Activated CD4-positive, CD25-positive, alpha-beta regulatory T cell treated with anti-CD3 and anti-CD28 coated beads, Interleukin-2, amount 50 U/mL, for 16 hours (primary cell): ENCODE results near the gene TSHZ2.
"Not testable (repeated sequence)": the region's sequence is repeated elsewhere in the genome, so short reads cannot be mapped to it uniquely, and the experiment has no call there.

Experiments used
- DNase-seq: peaks from one replicate; pipeline ENCODE4 v3.0.0-alpha.2; 2020; ENCODE audit warnings: low read depth, low spot score

Gene TSHZ2

GRCh38 chr20:53083411-53083810, 111.3 kb downstream of the TSHZ2 start:
- DNase-seq: no peak

- DNase-seq: no peak
Observed at GRCh38 chr20:53084408-53084997, 112.3 kb downstream of the TSHZ2 start.

GRCh38 chr20:53085720-53086119, 113.6 kb downstream of the TSHZ2 start:
- DNase-seq: no peak

- no peak for DNase-seq
Observed at GRCh38 chr20:53087037-53087777, 115.0 kb downstream of the TSHZ2 start.

- DNase-seq: no peak
Observed at GRCh38 chr20:53088786-53089185, 116.6 kb downstream of the TSHZ2 start.

- not testable (repeated sequence) for DNase-seq
Observed at GRCh38 chr20:53089851-53090250, 117.7 kb downstream of the TSHZ2 start.

GRCh38 chr20:53091789-53092188, 119.6 kb downstream of the TSHZ2 start:
- DNase-seq: no peak

- DNase-seq: no peak
Observed at GRCh38 chr20:53092772-53093300, 120.7 kb downstream of the TSHZ2 start.

GRCh38 chr20:53097371-53097770, 125.2 kb downstream of the TSHZ2 start:
- no peak for DNase-seq

- no peak for DNase-seq
Observed at GRCh38 chr20:53097791-53098190, 125.6 kb downstream of the TSHZ2 start.

GRCh38 chr20:53098621-53099020, 126.5 kb downstream of the TSHZ2 start:
- DNase-seq: no peak

GRCh38 chr20:53099856-53100255, 127.7 kb downstream of the TSHZ2 start:
- no peak for DNase-seq

- DNase-seq: no peak
Observed at GRCh38 chr20:53100476-53100911, 128.3 kb downstream of the TSHZ2 start.

- no peak for DNase-seq
Observed at GRCh38 chr20:53101992-53102760, 130.0 kb downstream of the TSHZ2 start.

GRCh38 chr20:53103124-53103523, 131.0 kb downstream of the TSHZ2 start:
- no peak for DNase-seq

- DNase-seq: no peak
Observed at GRCh38 chr20:53104884-53105283, 132.7 kb downstream of the TSHZ2 start.

GRCh38 chr20:53116733-53117132, 144.6 kb downstream of the TSHZ2 start:
- DNase-seq: no peak

GRCh38 chr20:53122853-53123252, 150.7 kb downstream of the TSHZ2 start:
- DNase-seq: no peak

GRCh38 chr20:53124075-53124551, 152.0 kb downstream of the TSHZ2 start:
- no peak for DNase-seq

GRCh38 chr20:53124803-53125202, 152.6 kb downstream of the TSHZ2 start:
- no peak for DNase-seq

GRCh38 chr20:53126185-53126584, 154.0 kb downstream of the TSHZ2 start:
- no peak for DNase-seq

GRCh38 chr20:53127027-53127426, 154.9 kb downstream of the TSHZ2 start:
- DNase-seq: no peak
